ENCODE data around the gene ZRANB1. TPM values are rescaled to one million over a fixed set of nuclear protein-coding genes. Genes with fewer than 3 reads are reported as not detected.

Gene ZRANB1
- total RNA-seq, 4 donors from 2014 or later, result 25.9 to 34.2 (median 34.1) TPM

- TF ChIP-seq CTCF (IDR thresholded peaks at IDR 0.05), result no peak
- DNase-seq (ENCODE audit: low spot score) (no peak), ATAC-seq (ENCODE audit: low FRiP score) (no peak)
These were observed 19.3 kb downstream of the ZRANB1 start for GRCh38 chr10:124961248-124961570.

DNA sequence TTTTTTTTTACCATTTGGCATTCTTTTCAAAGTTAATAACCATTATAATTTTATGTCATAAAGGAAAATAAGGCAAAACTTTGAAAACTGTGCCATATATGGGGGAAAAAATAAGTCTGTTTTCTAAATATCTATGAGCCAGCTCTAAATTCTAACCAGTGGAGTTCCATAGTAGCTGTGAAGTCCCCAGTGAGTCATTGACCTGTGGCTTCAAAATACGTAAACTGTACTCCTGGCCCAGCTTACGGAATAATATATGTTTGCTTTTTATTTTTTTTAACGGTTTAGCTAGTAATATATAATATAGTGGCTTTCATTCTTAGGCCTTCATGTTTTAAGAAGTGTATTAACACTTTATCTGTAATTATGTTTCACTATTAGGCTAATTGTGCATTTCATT, 20.5 kb downstream of the ZRANB1 start:
- ATAC-seq (ENCODE audit: low FRiP score) (no peak), DNase-seq (ENCODE audit: low spot score) (no peak)
- TF ChIP-seq CTCF (IDR thresholded peaks at IDR 0.05), result no peak

- ATAC-seq (ENCODE audit: low FRiP score) (no peak), DNase-seq (ENCODE audit: low spot score) (no peak)
- TF ChIP-seq CTCF (IDR thresholded peaks at IDR 0.05), result no peak
These were observed 22.2 kb downstream of the ZRANB1 start for GRCh38 chr10:124963866-124964720.

GRCh38 chr10:124966008-124966407, 24.1 kb downstream of the ZRANB1 start:
- ATAC-seq (ENCODE audit: low FRiP score) (no peak), DNase-seq (ENCODE audit: low spot score) (no peak)
- no peak for TF ChIP-seq CTCF (IDR thresholded peaks at IDR 0.05)

DNA sequence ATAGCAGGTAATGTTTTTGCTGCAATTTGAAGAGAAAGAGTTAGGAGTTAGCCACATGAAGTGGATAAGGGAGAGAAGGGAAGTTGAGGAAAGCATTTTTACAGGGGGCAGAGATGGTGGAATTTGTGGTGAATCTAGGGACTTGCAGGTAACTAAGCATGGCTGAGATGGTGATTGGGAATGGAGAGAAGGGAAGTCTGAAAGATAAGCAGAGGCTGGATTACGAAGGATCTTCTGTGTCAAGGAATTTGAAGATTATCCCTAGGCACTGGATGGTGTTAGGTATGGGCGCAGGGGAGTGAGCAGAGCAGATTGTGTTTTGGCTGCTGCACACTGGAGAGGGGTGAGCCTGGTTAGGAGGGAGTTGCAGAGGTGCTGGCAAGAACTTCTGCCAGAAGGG, 25.3 kb downstream of the ZRANB1 start:
- TF ChIP-seq CTCF (IDR thresholded peaks at IDR 0.05), result no peak
- ATAC-seq (ENCODE audit: low FRiP score) (no peak), DNase-seq (ENCODE audit: low spot score) (no peak)

- no peak for TF ChIP-seq CTCF (IDR thresholded peaks at IDR 0.05)
- no peak for ATAC-seq (ENCODE audit: low FRiP score)
- DNase-seq (ENCODE audit: low spot score), result no peak
These were observed 29.4 kb downstream of the ZRANB1 start for GRCh38 chr10:124971276-124971675.

DNA sequence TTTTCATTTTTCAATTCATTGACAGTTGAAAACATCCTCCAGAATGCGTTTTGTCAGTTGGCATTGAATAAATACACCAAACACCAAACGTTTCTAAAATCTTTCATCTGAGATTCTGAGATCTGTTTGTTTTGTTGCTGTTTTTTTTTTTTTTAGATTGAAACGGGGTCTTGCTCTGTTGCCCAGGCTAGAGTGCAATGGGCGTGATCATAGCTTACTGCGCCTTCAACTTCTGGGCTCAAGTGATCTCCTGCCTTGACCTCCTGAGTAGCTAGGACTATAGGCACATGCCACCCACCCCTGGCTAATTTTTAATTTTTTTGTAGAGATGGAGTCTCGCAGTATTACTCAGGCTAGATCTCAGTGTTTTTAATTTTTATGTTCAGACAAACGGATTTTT, 30.7 kb downstream of the ZRANB1 start:
- DNase-seq (ENCODE audit: low spot score), result no peak
- TF ChIP-seq CTCF (IDR thresholded peaks at IDR 0.05), result no peak
- no peak for ATAC-seq (ENCODE audit: low FRiP score)
